K562 (cell line): Measurements from ENCODE around the gene DSCAM. TPM values are rescaled to one million over a fixed set of nuclear protein-coding genes. Genes with fewer than 3 reads are reported as not detected.

Experiments used
- BACH1 ChIP-seq: fragments of 200-800 bp; sonication (Bioruptor generic); IDR thresholded peaks from 2 replicates; pipeline ENCODE4 v1.6.1; 2016; ENCODE audit warnings: missing genetic modification characterization, missing compliant biosample characterization
- BDP1 ChIP-seq: IDR thresholded peaks from 3 replicates; pipeline ENCODE4 v1.6.1; 2011; ENCODE audit not compliant: insufficient read length, insufficient read depth
- FOXP4 ChIP-seq: sonication (generic); formaldehyde crosslinking; IDR thresholded peaks from 2 replicates; pipeline ENCODE4 v1.8.0; 2022; ENCODE audit warnings: mild to moderate bottlenecking, missing genetic modification reagents, borderline replicate concordance
- KDM2B ChIP-seq: fragments of 250-450 bp; sonication (Bioruptor Pico); IDR thresholded peaks from 2 replicates; pipeline ENCODE4 v1.8.0; 2021; ENCODE audit warnings: mild to moderate bottlenecking, moderate library complexity
- PKNOX1 ChIP-seq: fragments of 450-650 bp; IDR thresholded peaks from 2 replicates; pipeline ENCODE4 v1.6.1; 2016
- YBX1 ChIP-seq: fragments of 450-650 bp; IDR thresholded peaks from 2 replicates; pipeline ENCODE4 v1.7.1; 2016; ENCODE audit warnings: mild to moderate bottlenecking
- ZFP1 ChIP-seq: fragments of 450-650 bp; formaldehyde crosslinking; IDR thresholded peaks from 2 replicates; pipeline ENCODE4 v1.4.0; 2020; ENCODE audit warnings: mild to moderate bottlenecking, mixed read lengths
- ZNF121 ChIP-seq: sonication (generic); formaldehyde crosslinking; conservative IDR thresholded peaks from 2 replicates; pipeline ENCODE4 v1.8.0; 2022; ENCODE audit warnings: missing genetic modification reagents
- ZNF518B ChIP-seq: fragments of 250-450 bp; sonication (Bioruptor Pico); IDR thresholded peaks from 2 replicates; pipeline ENCODE4 v1.5.0; 2021; ENCODE audit warnings: mild to moderate bottlenecking, moderate library complexity
- polyA plus RNA-seq, 8 experiments: library from polyadenylated mRNA; depleted of rRNA in 4 of 8; stranded (reverse) in 5 of 8; unstranded in 3 of 8; fragments of >200 nt; fragmentation: Nextera tagmentation in 2 of 8; fragmentation: Illumina TruSeq in 1 of 8; extraction: Ambion mirVana in 2 of 8; extraction: Trizol in 1 of 8; gene quantifications; 2 replicates each; pipeline versions ENCODE4 v1.2.1 to v1.2.3, GENCODE V29; 2011 to 2014; ENCODE audit warnings: inconsistent platforms in 1 of 8, missing spikeins in 1 of 8
- total RNA-seq, 7 experiments: library from RNA; depleted of rRNA in 6 of 7; stranded (reverse); fragments of >200 nt in 6 of 7; fragmentation: Illumina TruSeq in 2 of 7; extraction: Trizol in 2 of 7; gene quantifications; 2 replicates each; pipeline versions ENCODE4 v1.2.1 to v1.2.3, GENCODE V29; 2011 to 2021; ENCODE audit warnings: low replicate concordance in 1 of 7

DSCAM gene
- total and polyA plus RNA-seq, 9 of the 15 experiments (the other 6 are each of a cell fraction or from before 2014, with no cell fraction given), result not detected

- TF ChIP-seq ZNF518B, result no peak
- TF ChIP-seq BACH1, result no peak
- no peak for TF ChIP-seq FOXP4 (CRISPR knock-in tag)
- TF ChIP-seq PKNOX1, result no peak
- TF ChIP-seq YBX1, result no peak
- no peak for TF ChIP-seq ZNF121 (CRISPR knock-in tag)
- no peak for TF ChIP-seq BDP1
- no peak for TF ChIP-seq KDM2B (CRISPR knock-in tag)
- TF ChIP-seq ZFP1 (CRISPR knock-in tag), result no peak
- TF ChIP-seq, all 486 proteins: peak for 0
Measured at GRCh38 chr21:39969691-39970364, 877.1 kb downstream of the DSCAM start (continued).
